Right forelimb (tissue), 1 donor: ENCODE measurements around the gene RGS7.
A peak's percentile ranks its signal among the peaks of the same experiment; 100 is the strongest.
"Not testable (repeated sequence)": the region's sequence is repeated elsewhere in the genome, so short reads cannot be mapped to it uniquely, and the experiment has no call there.

ENCODE experiments used
- DNase-seq: peaks from one replicate; pipeline ENCODE4 v3.0.0-alpha.2; 2018

Gene RGS7

GRCh38 chr1:240967070-240967724 is 389.8 kb downstream of the RGS7 start:
- no peak for DNase-seq

- DNase-seq, result no peak
Measured at GRCh38 chr1:240965581-240966091, 391.4 kb downstream of the RGS7 start.

GRCh38 chr1:240962086-240962485 is 394.9 kb downstream of the RGS7 start:
- DNase-seq, result no peak

GRCh38 chr1:240956424-240956823 is 400.6 kb downstream of the RGS7 start:
- no peak for DNase-seq

- DNase-seq, result no peak
Measured at GRCh38 chr1:240956020-240956419, 401.0 kb downstream of the RGS7 start.

- no peak for DNase-seq
Measured at GRCh38 chr1:240947438-240948224, 409.4 kb downstream of the RGS7 start.

GRCh38 chr1:240946926-240947325 is 410.1 kb downstream of the RGS7 start:
- peak; percentile 42 for DNase-seq

GRCh38 chr1:240942901-240943300 is 414.1 kb downstream of the RGS7 start:
- DNase-seq, result no peak

GRCh38 chr1:240941701-240942370 is 415.2 kb downstream of the RGS7 start:
- no peak for DNase-seq

- DNase-seq, result no peak
Measured at GRCh38 chr1:240936911-240937668, 419.9 kb downstream of the RGS7 start.

- no peak for DNase-seq
Measured at GRCh38 chr1:240935920-240936319, 421.1 kb downstream of the RGS7 start.

GRCh38 chr1:240931031-240931430 is 426.0 kb downstream of the RGS7 start:
- no peak for DNase-seq

- DNase-seq, result no peak
Measured at GRCh38 chr1:240928265-240928664, 428.7 kb downstream of the RGS7 start.

- DNase-seq, result no peak
Measured at GRCh38 chr1:240927821-240928220, 429.2 kb downstream of the RGS7 start.

- no peak for DNase-seq
Measured at GRCh38 chr1:240925273-240925672, 431.7 kb downstream of the RGS7 start.

- no peak for DNase-seq
Measured at GRCh38 chr1:240917976-240918375, 439.0 kb downstream of the RGS7 start.

- no peak for DNase-seq
Measured at GRCh38 chr1:240914506-240914905, 442.5 kb downstream of the RGS7 start.

- no peak for DNase-seq
Measured at GRCh38 chr1:240912821-240913220, 444.2 kb downstream of the RGS7 start.

GRCh38 chr1:240909701-240910457 is 447.1 kb downstream of the RGS7 start:
- no peak for DNase-seq

- DNase-seq, result no peak
Measured at GRCh38 chr1:240906477-240906876, 450.5 kb downstream of the RGS7 start.

GRCh38 chr1:240905225-240905765 is 451.7 kb downstream of the RGS7 start:
- no peak for DNase-seq

- not testable (repeated sequence) for DNase-seq
Measured at GRCh38 chr1:240895424-240895823, 461.6 kb downstream of the RGS7 start.
